Mesendoderm (in vitro differentiated cells): ENCODE measurements around the gene ALX3.

ENCODE experiments used
- DNase-seq: peaks from one replicate; pipeline ENCODE4 v3.0.0; 2013
- H2AK5ac ChIP-seq: 2 replicates; pipeline ENCODE4 v1.6.1; 2013; ENCODE audit warnings: low read length, inconsistent platforms
- H2BK120ac ChIP-seq: 2 replicates; pipeline ENCODE4 v1.6.1; 2013; ENCODE audit warnings: low read depth, mild to moderate bottlenecking, low read length, moderate library complexity, mixed read lengths
- H2BK15ac ChIP-seq: replicated peaks from 2 replicates; pipeline ENCODE4 v1.6.1; 2013; ENCODE audit warnings: low read depth, mild to moderate bottlenecking, moderate library complexity
- H2BK5ac ChIP-seq: 2 replicates; pipeline ENCODE4 v1.6.1; 2013; ENCODE audit warnings: low read length, inconsistent platforms
- H3K18ac ChIP-seq: 2 replicates; pipeline ENCODE4 v1.6.1; 2013; ENCODE audit warnings: mild to moderate bottlenecking, low read length, mixed read lengths
- H3K23ac ChIP-seq: one replicate; pipeline ENCODE4 v1.6.1; 2013; ENCODE audit warnings: low read length
- H3K27ac ChIP-seq: 2 replicates; pipeline ENCODE4 v1.5.1; 2013; ENCODE audit warnings: low read depth, mild to moderate bottlenecking, inconsistent platforms, low read length, moderate library complexity
- H3K27me3 ChIP-seq: 2 replicates; pipeline ENCODE4 v1.6.1; 2013; ENCODE audit warnings: low read length, control low read depth, mild to moderate bottlenecking, inconsistent platforms; ENCODE audit not compliant: insufficient read depth, poor library complexity
- H3K36me3 ChIP-seq: 2 replicates; pipeline ENCODE4 v1.6.1; 2013; ENCODE audit warnings: low read length, inconsistent platforms; ENCODE audit not compliant: control insufficient read depth, insufficient read depth
- H3K4ac ChIP-seq: one replicate; pipeline ENCODE4 v1.6.1; 2013; ENCODE audit warnings: low read depth, mild to moderate bottlenecking, low read length, moderate library complexity
- H3K4me1 ChIP-seq: 2 replicates; pipeline ENCODE4 v1.6.1; 2013; ENCODE audit warnings: low read depth, low read length, inconsistent platforms; ENCODE audit not compliant: control insufficient read depth
- H3K4me2 ChIP-seq: 2 replicates; pipeline ENCODE4 v1.6.1; 2013; ENCODE audit warnings: low read length
- H3K4me3 ChIP-seq: 2 replicates; pipeline ENCODE4 v1.5.1; 2013; ENCODE audit warnings: mild to moderate bottlenecking, low read length
- H3K56ac ChIP-seq: one replicate; pipeline ENCODE4 v1.6.1; 2013; ENCODE audit warnings: low read length
- H3K79me1 ChIP-seq: 2 replicates; pipeline ENCODE4 v1.6.1; 2013; ENCODE audit warnings: low read length, inconsistent platforms
- H3K79me2 ChIP-seq: 2 replicates; pipeline ENCODE4 v1.6.1; 2013; ENCODE audit warnings: mild to moderate bottlenecking, low read length; ENCODE audit not compliant: control insufficient read depth, insufficient read depth
- H3K9ac ChIP-seq: 2 replicates; pipeline ENCODE4 v1.6.1; 2013; ENCODE audit warnings: low read length, inconsistent platforms
- H4K5ac ChIP-seq: one replicate; pipeline ENCODE4 v1.6.1; 2013; ENCODE audit warnings: low read length
- H4K8ac ChIP-seq: one replicate; pipeline ENCODE4 v1.6.1; 2013; ENCODE audit warnings: low read depth, mild to moderate bottlenecking, control low read depth, low read length, moderate library complexity
- WGBS: extraction: QIAGEN DNeasy Blood & Tissue Kit; methylation state at CpG from one replicate; pipeline ENCODE4 v1.1.7; 2013; ENCODE audit warnings: low lambda C conversion rate, missing lambda C conversion rate; ENCODE audit not compliant: insufficient coverage; ENCODE audit errors: extremely low coverage; 5-methylcytosine and 5-hydroxymethylcytosine counted together

The ALX3 gene

GRCh38 chr1:110053552-110054428 lies 16.7 kb downstream of the ALX3 start:
- no peaks in the 10 kb centered on the region for H3K79me1 ChIP-seq
- H3K4ac ChIP-seq: no peak overlapping the region
- H3K4me2 ChIP-seq: no peak overlapping the region
- no peaks in the 10 kb centered on the region for H3K79me2 ChIP-seq
- H4K5ac ChIP-seq: no peak overlapping the region
- H3K4me3 ChIP-seq: no peak overlapping the region
- no peak overlapping the region for H2BK15ac ChIP-seq
- H2BK120ac ChIP-seq: no peak overlapping the region
- no peak overlapping the region for H3K56ac ChIP-seq
- no peak overlapping the region for H3K27ac ChIP-seq
- no peak overlapping the region for H3K18ac ChIP-seq
- no peaks in the 10 kb centered on the region for H3K4me1 ChIP-seq
- no peak overlapping the region for H2BK5ac ChIP-seq
- peak; percentile 72 for DNase-seq
- no peak overlapping the region for H3K9ac ChIP-seq
- no CpG with 5 or more reads among the region's 16 CpGs for WGBS
- no peaks in the 10 kb centered on the region for H3K27me3 ChIP-seq
- H3K36me3 ChIP-seq: peaks cover 29% of the 10 kb centered on the region
- no peak overlapping the region for H4K8ac ChIP-seq
- no peak overlapping the region for H2AK5ac ChIP-seq
- no peak overlapping the region for H3K23ac ChIP-seq

GRCh38 chr1:110051262-110051648 lies 19.2 kb downstream of the ALX3 start:
- no CpG with 5 or more reads among the region's 2 CpGs for WGBS
- no peak overlapping the region for H2AK5ac ChIP-seq

GRCh38 chr1:110050602-110051261 lies 19.7 kb downstream of the ALX3 start:
- H3K27me3 ChIP-seq: no peaks in the 10 kb centered on the region
- no peak overlapping the region for H3K9ac ChIP-seq
- no peak overlapping the region for H3K4ac ChIP-seq
- no peak overlapping the region for H3K27ac ChIP-seq
- no peaks in the 10 kb centered on the region for H3K4me1 ChIP-seq
- no peak overlapping the region for H2BK120ac ChIP-seq
- H4K5ac ChIP-seq: no peak overlapping the region
- no peaks in the 10 kb centered on the region for H3K79me2 ChIP-seq
- H3K4me2 ChIP-seq: no peak overlapping the region
- no peak overlapping the region for H3K4me3 ChIP-seq
- H4K8ac ChIP-seq: no peak overlapping the region
- peaks cover 31% of the 10 kb centered on the region for H3K36me3 ChIP-seq
- no peak overlapping the region for H2BK5ac ChIP-seq
- no peak for DNase-seq
- H3K79me1 ChIP-seq: no peaks in the 10 kb centered on the region
- H3K56ac ChIP-seq: no peak overlapping the region
- no peak overlapping the region for H3K18ac ChIP-seq
- WGBS: no CpG with 5 or more reads among the region's 4 CpGs
- no peak overlapping the region for H3K23ac ChIP-seq
- no peak overlapping the region for H2AK5ac ChIP-seq
- no peak overlapping the region for H2BK15ac ChIP-seq

More at GRCh38 chr1:110051262-110051648, 19.2 kb downstream of the ALX3 start:
- H3K56ac ChIP-seq: no peak overlapping the region
- H3K27ac ChIP-seq: no peak overlapping the region
- H4K8ac ChIP-seq: no peak overlapping the region
- H3K79me2 ChIP-seq: no peaks in the 10 kb centered on the region
- H2BK120ac ChIP-seq: no peak overlapping the region
- H2BK15ac ChIP-seq: no peak overlapping the region
- H3K4ac ChIP-seq: no peak overlapping the region
- H3K18ac ChIP-seq: no peak overlapping the region
- no peak overlapping the region for H2BK5ac ChIP-seq
- no peak overlapping the region for H3K4me3 ChIP-seq
- no peak overlapping the region for H3K23ac ChIP-seq
- H3K36me3 ChIP-seq: peaks cover 32% of the 10 kb centered on the region
- no peak overlapping the region for H4K5ac ChIP-seq
- H3K4me2 ChIP-seq: no peak overlapping the region
- DNase-seq: no peak
- H3K4me1 ChIP-seq: no peaks in the 10 kb centered on the region
- no peaks in the 10 kb centered on the region for H3K27me3 ChIP-seq
- no peak overlapping the region for H3K9ac ChIP-seq
- no peaks in the 10 kb centered on the region for H3K79me1 ChIP-seq

- Histone ChIP-seq H3K4ac (no peak overlapping the region), H2AK5ac (no peak overlapping the region), H3K27me3 (no peaks in the 10 kb centered on the region), H2BK15ac (no peak overlapping the region), H2BK5ac (no peak overlapping the region), H3K4me1 (no peaks in the 10 kb centered on the region), H4K8ac (no peak overlapping the region), H3K9ac (no peak overlapping the region), H3K56ac (no peak overlapping the region), H3K23ac (no peak overlapping the region), H2BK120ac (no peak overlapping the region), H3K79me2 (no peaks in the 10 kb centered on the region), H4K5ac (no peak overlapping the region), H3K4me2 (no peak overlapping the region), H3K36me3 (peaks cover 31% of the 10 kb centered on the region), H3K27ac (no peak overlapping the region), H3K18ac (no peak overlapping the region), H3K4me3 (no peak overlapping the region), H3K79me1 (no peaks in the 10 kb centered on the region)
- no peak for DNase-seq
- WGBS: no CpG with 5 or more reads among the region's 11 CpGs
Observed at GRCh38 chr1:110049801-110050601, 20.5 kb downstream of the ALX3 start.

GRCh38 chr1:110048923-110049601 lies 21.4 kb downstream of the ALX3 start:
- H3K4me3 ChIP-seq: no peak overlapping the region
- no CpG with 5 or more reads among the region's 9 CpGs for WGBS
- H3K4ac ChIP-seq: no peak overlapping the region
- no peak overlapping the region for H3K27ac ChIP-seq
- H3K79me2 ChIP-seq: no peaks in the 10 kb centered on the region
- H3K4me1 ChIP-seq: no peaks in the 10 kb centered on the region
- H3K4me2 ChIP-seq: no peak overlapping the region
- H3K9ac ChIP-seq: no peak overlapping the region
- no peak for DNase-seq
- no peak overlapping the region for H4K8ac ChIP-seq
- H2AK5ac ChIP-seq: no peak overlapping the region
- no peak overlapping the region for H4K5ac ChIP-seq
- no peak overlapping the region for H3K23ac ChIP-seq
- H3K18ac ChIP-seq: no peak overlapping the region
- no peak overlapping the region for H2BK120ac ChIP-seq
- no peaks in the 10 kb centered on the region for H3K79me1 ChIP-seq
- H3K36me3 ChIP-seq: peaks cover 25% of the 10 kb centered on the region
- H2BK5ac ChIP-seq: no peak overlapping the region
- no peaks in the 10 kb centered on the region for H3K27me3 ChIP-seq
- no peak overlapping the region for H2BK15ac ChIP-seq
- no peak overlapping the region for H3K56ac ChIP-seq
